Measurements from ENCODE around the gene PTPRM.
"Not testable (repeated sequence)": the region's sequence is repeated elsewhere in the genome, so short reads cannot be mapped to it uniquely, and the experiment has no call there.

The PTPRM gene

GRCh38 chr18:8433771-8434170 lies 866.7 kb downstream of the PTPRM start:
- DNase-seq (ENCODE audit: low read depth) = no peak

GRCh38 chr18:8435376-8435775 lies 868.3 kb downstream of the PTPRM start:
- DNase-seq (ENCODE audit: low read depth) = no peak

GRCh38 chr18:8439055-8439454 lies 871.9 kb downstream of the PTPRM start:
- no peak for DNase-seq (ENCODE audit: low read depth)

GRCh38 chr18:8443505-8443904 lies 876.4 kb downstream of the PTPRM start:
- DNase-seq (ENCODE audit: low read depth) = no peak

GRCh38 chr18:8446936-8447335 lies 879.8 kb downstream of the PTPRM start:
- not testable (repeated sequence) for DNase-seq (ENCODE audit: low read depth)

GRCh38 chr18:8448130-8448529 lies 881.0 kb downstream of the PTPRM start:
- no peak for DNase-seq (ENCODE audit: low read depth)

GRCh38 chr18:8450013-8450412 lies 882.9 kb downstream of the PTPRM start:
- no peak for DNase-seq (ENCODE audit: low read depth)

- DNase-seq (ENCODE audit: low read depth) = no peak
These were observed 884.0 kb downstream of the PTPRM start for GRCh38 chr18:8450898-8451665.

- no peak for DNase-seq (ENCODE audit: low read depth)
These were observed 886.4 kb downstream of the PTPRM start for GRCh38 chr18:8453528-8453927.

GRCh38 chr18:8454136-8454535 lies 887.0 kb downstream of the PTPRM start:
- DNase-seq (ENCODE audit: low read depth) = no peak

GRCh38 chr18:8455661-8456614 lies 888.8 kb downstream of the PTPRM start:
- DNase-seq (ENCODE audit: low read depth) = no peak

Measured in stimulated activated CD4-positive, alpha-beta T cell treated with anti-CD3 and anti-CD28 coated beads, Interleukin-2, amount 100 ng/mL, for 4 hours (primary cell).